ENCODE data around the gene TMEM200B.

- TF ChIP-seq CTCF (conservative IDR thresholded peaks at IDR 0.05; ENCODE audit: low read depth, low read length) (no peak), EZH2 (IDR thresholded peaks at IDR 0.05; ENCODE audit: borderline replicate concordance, low read depth, low read length, poor library complexity, severe bottlenecking) (no peak)
Measured at GRCh38 chr1:29096231-29096886, 27.3 kb downstream of the TMEM200B start.
